Stimulated activated CD4-positive, alpha-beta T cell treated with anti-CD3 and anti-CD28 coated beads, Interleukin-2, amount 100 ng/mL, for 48 hours (primary cell): ENCODE results near the gene C12orf43.

ENCODE experiments used
- DNase-seq, 2 donors: peaks; one replicate each; pipeline ENCODE4 v3.0.0-alpha.2; 2020

Gene C12orf43

GRCh38 chr12:120998435-120998834, 17.9 kb downstream of the C12orf43 start:
- DNase-seq, result no peak

GRCh38 chr12:120997448-120997847, 18.8 kb downstream of the C12orf43 start:
- no peak for DNase-seq

- DNase-seq, result no peak
Measured at GRCh38 chr12:120996133-120996746, 20.0 kb downstream of the C12orf43 start.

- DNase-seq, result no peak
Measured at GRCh38 chr12:120994589-120995337, 21.5 kb downstream of the C12orf43 start.

- DNase-seq, result no peak
Measured at GRCh38 chr12:120994059-120994458, 22.2 kb downstream of the C12orf43 start.

- no peak for DNase-seq
Measured at GRCh38 chr12:120993496-120993895, 22.8 kb downstream of the C12orf43 start.

- DNase-seq, result no peak
Measured at GRCh38 chr12:120992989-120993388, 23.3 kb downstream of the C12orf43 start.

- no peak for DNase-seq
Measured at GRCh38 chr12:120991965-120992364, 24.3 kb downstream of the C12orf43 start.

- no peak for DNase-seq
Measured at GRCh38 chr12:120990487-120991055, 25.7 kb downstream of the C12orf43 start.

- DNase-seq, result no peak
Measured at GRCh38 chr12:120989687-120990086, 26.6 kb downstream of the C12orf43 start.

GRCh38 chr12:120988658-120989057, 27.6 kb downstream of the C12orf43 start:
- no peak for DNase-seq

GRCh38 chr12:120988234-120988633, 28.1 kb downstream of the C12orf43 start:
- no peak for DNase-seq

GRCh38 chr12:120984351-120984898, 31.9 kb downstream of the C12orf43 start:
- no peak for DNase-seq

GRCh38 chr12:120983759-120984158, 32.5 kb downstream of the C12orf43 start:
- no peak for DNase-seq

- DNase-seq, result no peak
Measured at GRCh38 chr12:120982659-120983058, 33.6 kb downstream of the C12orf43 start.

GRCh38 chr12:120981407-120981941, 34.8 kb downstream of the C12orf43 start:
- DNase-seq, result no peak

GRCh38 chr12:120980800-120981368, 35.4 kb downstream of the C12orf43 start:
- DNase-seq, result no peak

- DNase-seq, result no peak
Measured at GRCh38 chr12:120979862-120980696, 36.2 kb downstream of the C12orf43 start.

- no peak for DNase-seq
Measured at GRCh38 chr12:120979220-120979861, 36.9 kb downstream of the C12orf43 start.

GRCh38 chr12:120978296-120979219, 37.7 kb downstream of the C12orf43 start, which contains the start of gene HNF1A:
HNF1A (plus strand) TSS chr12:120978543; CDS start chr12:120978769, 226 bp downstream.
- DNase-seq, result no peak
